Measurements from ENCODE around the gene IL1RL2. TPM values are rescaled to one million over a fixed set of nuclear protein-coding genes. Genes with fewer than 3 reads are reported as not detected.

Gene IL1RL2
- total RNA-seq, 1 experiment from 2014 or later, result not detected

GRCh38 chr2:102236132-102236531 is 49.3 kb downstream of the IL1RL2 start:
- no peaks in the 10 kb centered on the region for H3K9me3 ChIP-seq (ENCODE audit: control insufficient read depth in 1 of 2, insufficient read depth in 1 of 2, low read depth in 1 of 2, low read length in 2 of 2)
- no peaks in the 10 kb centered on the region for H3K27me3 ChIP-seq (ENCODE audit: insufficient read depth, low read length)
- no peak for ATAC-seq
- ChIA-PET RAD21 (ENCODE audit: low non-redundant PET in 1 of 2, low total read pairs in 2 of 2, uncharacterized antibody in 2 of 2, unreplicated experiment in 2 of 2) (no interaction called here), POLR2A (no interaction called here), CTCF (no interaction called here)
- DNase-seq (ENCODE audit: low read depth, low spot score), result no peak
- no TSS peak for BruUV-seq (replicated peaks)
- H4K20me1 ChIP-seq (ENCODE audit: insufficient read depth), result no peaks in the 10 kb centered on the region
- H3K4me1 ChIP-seq (ENCODE audit: control insufficient read depth in 1 of 2, insufficient read depth in 2 of 2, low read length in 2 of 2), result peaks cover 0 to 15% of the 10 kb centered on the region in 2 experiments; a peak in 3 of 4 replicates
- intact Hi-C loops (cut with micrococcal nuclease), result no loop called here
- H2AFZ ChIP-seq (ENCODE audit: low read depth, low read length, poor library complexity, severe bottlenecking), result no peak overlapping the region
- no peak overlapping the region for H3K27ac ChIP-seq (ENCODE audit: low read depth, low read length)
- H3K9me2 ChIP-seq (ENCODE audit: insufficient read depth), result no peaks in the 10 kb centered on the region
- H3K79me2 ChIP-seq (ENCODE audit: insufficient read depth, low read length), result no peaks in the 10 kb centered on the region
- no peak overlapping the region for H3K4me2 ChIP-seq (ENCODE audit: low read length)
- H3K9ac ChIP-seq (ENCODE audit: low read length), result no peak overlapping the region
- no peak for TF ChIP-seq EZH2 (IDR thresholded peaks at IDR 0.05)
- no peak overlapping the region for H3K4me3 ChIP-seq (replicated peaks in 1 of 2; ENCODE audit: low read depth in 1 of 2, low read length in 2 of 2)
- H3K36me3 ChIP-seq (ENCODE audit: control insufficient read depth in 1 of 2, insufficient read depth in 2 of 2, low read length in 2 of 2), result no peaks in the 10 kb centered on the region

GRCh38 chr2:102237176-102237575 is 50.4 kb downstream of the IL1RL2 start:
- ChIA-PET CTCF (no interaction called here), POLR2A (no interaction called here), RAD21 (ENCODE audit: low non-redundant PET in 1 of 2, low total read pairs in 2 of 2, uncharacterized antibody in 2 of 2, unreplicated experiment in 2 of 2) (no interaction called here)
- ATAC-seq (no peak), DNase-seq (ENCODE audit: low read depth, low spot score) (no peak)
- no peaks in the 10 kb centered on the region for H4K20me1 ChIP-seq (ENCODE audit: insufficient read depth)
- peaks cover 0 to 15% of the 10 kb centered on the region in 2 experiments; a peak in 3 of 4 replicates for H3K4me1 ChIP-seq (ENCODE audit: control insufficient read depth in 1 of 2, insufficient read depth in 2 of 2, low read length in 2 of 2)
- H3K27ac ChIP-seq (ENCODE audit: low read depth, low read length), result no peak overlapping the region
- no peak overlapping the region for H2AFZ ChIP-seq (ENCODE audit: low read depth, low read length, poor library complexity, severe bottlenecking)
- H3K9me3 ChIP-seq (ENCODE audit: control insufficient read depth in 1 of 2, insufficient read depth in 1 of 2, low read depth in 1 of 2, low read length in 2 of 2), result no peaks in the 10 kb centered on the region
- no peak overlapping the region for H3K4me2 ChIP-seq (ENCODE audit: low read length)
- BruUV-seq (replicated peaks), result no TSS peak
- intact Hi-C loops (cut with micrococcal nuclease), result no loop called here
- TF ChIP-seq SP1 (IDR thresholded peaks at IDR 0.05; ENCODE audit: low read depth) (no peak), CBX3 (IDR thresholded peaks at IDR 0.05; ENCODE audit: low read depth) (no peak), ZNF274 (IDR thresholded peaks at IDR 0.05; ENCODE audit: low read depth, low read length) (no peak), FOSL1 (IDR thresholded peaks at IDR 0.05; ENCODE audit: low read depth) (no peak), ZFX (IDR thresholded peaks at IDR 0.05) (no peak), ELF1 (IDR thresholded peaks at IDR 0.05; ENCODE audit: borderline replicate concordance, low read depth) (no peak), RAD21 (IDR thresholded peaks at IDR 0.05; ENCODE audit: low read depth) (no peak), SRF (IDR thresholded peaks at IDR 0.05; ENCODE audit: low read depth) (no peak), POLR2AphosphoS5 (IDR thresholded peaks at IDR 0.05; ENCODE audit: low read depth, low read length) (no peak), CTCF (IDR thresholded peaks at IDR 0.05 in 2 of 3, conservative IDR thresholded peaks at IDR 0.05 in 1 of 3; ENCODE audit: borderline replicate concordance in 1 of 3, insufficient read depth in 1 of 3, low read depth in 2 of 3, low read length in 2 of 3) (no peak), JUND (IDR thresholded peaks at IDR 0.05) (no peak), EGR1 (IDR thresholded peaks at IDR 0.05; ENCODE audit: low read depth) (no peak), REST (IDR thresholded peaks at IDR 0.05; ENCODE audit: low read depth) (no peak), SIN3A (IDR thresholded peaks at IDR 0.05; ENCODE audit: low read depth) (no peak), CEBPB (IDR thresholded peaks at IDR 0.05; ENCODE audit: low read depth) (no peak), EZH2 (IDR thresholded peaks at IDR 0.05) (no peak), ATF3 (IDR thresholded peaks at IDR 0.05) (no peak)
- TF ChIP-seq, protein P1, sequence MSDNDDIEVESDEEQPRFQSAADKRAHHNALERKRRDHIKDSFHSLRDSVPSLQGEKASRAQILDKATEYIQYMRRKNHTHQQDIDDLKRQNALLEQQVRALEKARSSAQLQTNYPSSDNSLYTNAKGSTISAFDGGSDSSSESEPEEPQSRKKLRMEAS (IDR thresholded peaks at IDR 0.05), result no peak
- no peaks in the 10 kb centered on the region for H3K9me2 ChIP-seq (ENCODE audit: insufficient read depth)
- no peaks in the 10 kb centered on the region for H3K27me3 ChIP-seq (ENCODE audit: insufficient read depth, low read length)
- H3K9ac ChIP-seq (ENCODE audit: low read length), result no peak overlapping the region
- H3K79me2 ChIP-seq (ENCODE audit: insufficient read depth, low read length), result no peaks in the 10 kb centered on the region
- no peaks in the 10 kb centered on the region for H3K36me3 ChIP-seq (ENCODE audit: control insufficient read depth in 1 of 2, insufficient read depth in 2 of 2, low read length in 2 of 2)
- no peak overlapping the region for H3K4me3 ChIP-seq (replicated peaks in 1 of 2; ENCODE audit: low read depth in 1 of 2, low read length in 2 of 2)

Measured in HCT116 (cell line).